Right ventricle myocardium inferior (tissue), 1 donor: ENCODE measurements around the gene MLLT1. TPM values are rescaled to one million over a fixed set of nuclear protein-coding genes. Genes with fewer than 3 reads are reported as not detected.

ENCODE experiments used
- ATAC-seq: fragments of 200-7000 bp; cut with Tn5 transposase; one replicate; pipeline ENCODE4 v1.9.1; 2020; ENCODE audit warnings: mild to moderate bottlenecking, moderate library complexity
- DNase-seq: peaks from one replicate; pipeline ENCODE4 v3.0.0; 2021; ENCODE audit errors: missing footprints
- intact Hi-C: fragments of 100-400 bp; cut with DNase I; formaldehyde crosslinking; loops from one replicate; pipeline ENCODE4 v1.11.0; 2022
- total RNA-seq: library from RNA; stranded (reverse); fragmentation: NEBNext Ultra II Directional; extraction: Animal tissue kit (Norgen Biotek cat#: 25700); gene quantifications from one replicate; pipeline ENCODE4 v1.2.1, GENCODE V29; 2021
- donor health status: DM: no; HTN: yes; CAD: no; lungs with severe emphysema.

MLLT1 gene
- total RNA-seq, 1 donor from 2014 or later, result 40.1 TPM

GRCh38 chr19:6239871-6240676, 39.7 kb downstream of the MLLT1 start:
- ATAC-seq (no peak), DNase-seq (no peak)
- intact Hi-C loops, result no loop called here

GRCh38 chr19:6239401-6239844, 40.4 kb downstream of the MLLT1 start:
- intact Hi-C loops, result no loop called here
- ATAC-seq (no peak), DNase-seq (peak; percentile 57)

- intact Hi-C loops, result no loop called here
- DNase-seq, result peak; percentile 71
Measured at GRCh38 chr19:6238643-6239281, 41.0 kb downstream of the MLLT1 start.

GRCh38 chr19:6238256-6238642, 41.5 kb downstream of the MLLT1 start:
- DNase-seq, result no peak
- no peak for ATAC-seq
- intact Hi-C loops, result no loop called here

More at GRCh38 chr19:6238643-6239281, 41.0 kb downstream of the MLLT1 start:
- peak; percentile 70 for ATAC-seq

GRCh38 chr19:6236310-6237291, 43.2 kb downstream of the MLLT1 start:
- DNase-seq (peak; percentile 68), ATAC-seq (no peak)
- intact Hi-C loops, result no loop called here

- ATAC-seq (no peak), DNase-seq (peak; percentile 56)
- intact Hi-C loops, result no loop called here
Measured at GRCh38 chr19:6235031-6235951, 44.5 kb downstream of the MLLT1 start.

- peak; percentile 47 for DNase-seq
- intact Hi-C loops, result no loop called here
- ATAC-seq, result no peak
Measured at GRCh38 chr19:6234527-6234926, 45.2 kb downstream of the MLLT1 start.

- intact Hi-C loops, result loop anchor here (1.0 kb wide), 1 partner anchor 40 kb away; no protein-coding TSS in a partner anchor
Measured at GRCh38 chr19:6233827-6234511, 45.8 kb downstream of the MLLT1 start.

GRCh38 chr19:6233056-6233826, 46.5 kb downstream of the MLLT1 start:
- ATAC-seq (peak; percentile 41), DNase-seq (peak; percentile 83)
- intact Hi-C loops, result loop anchor here (1.0 kb wide), 1 partner anchor 41 kb away; no protein-coding TSS in a partner anchor

More at GRCh38 chr19:6233827-6234511, 45.8 kb downstream of the MLLT1 start:
- no peak for DNase-seq
- ATAC-seq, result peak; percentile 59

- no peak for ATAC-seq
- no peak for DNase-seq
- intact Hi-C loops, result loop anchor here (1.0 kb wide), 1 partner anchor 42 kb away; no protein-coding TSS in a partner anchor
Measured at GRCh38 chr19:6232601-6233055, 47.1 kb downstream of the MLLT1 start.

- intact Hi-C loops, result no loop called here
- ATAC-seq (no peak), DNase-seq (peak; percentile 23)
Measured at GRCh38 chr19:6230991-6231448, 48.8 kb downstream of the MLLT1 start.

GRCh38 chr19:6229951-6230712, 49.6 kb downstream of the MLLT1 start:
- intact Hi-C loops, result no loop called here
- ATAC-seq (no peak), DNase-seq (peak; percentile 45)

GRCh38 chr19:6229216-6229913, 50.4 kb downstream of the MLLT1 start:
- DNase-seq, result peak; percentile 50
- intact Hi-C loops, result no loop called here
- ATAC-seq, result no peak

GRCh38 chr19:6228551-6229215, 51.1 kb downstream of the MLLT1 start:
- intact Hi-C loops, result no loop called here
- DNase-seq, result peak; percentile 32

GRCh38 chr19:6227936-6228325, 51.8 kb downstream of the MLLT1 start:
- intact Hi-C loops, result no loop called here
- ATAC-seq, result no peak
- peak; percentile 27 for DNase-seq

More at GRCh38 chr19:6228551-6229215, 51.1 kb downstream of the MLLT1 start:
- ATAC-seq, result no peak
